SK-N-DZ (cell line): ENCODE measurements around the gene PRDM2.
"Not testable (repeated sequence)": the region's sequence is repeated elsewhere in the genome, so short reads cannot be mapped to it uniquely, and the experiment has no call there.

ENCODE experiments used
- DNase-seq: peaks from one replicate; pipeline ENCODE4 v3.0.0-alpha.2; 2015; ENCODE audit warnings: low spot score

PRDM2 gene

DNA sequence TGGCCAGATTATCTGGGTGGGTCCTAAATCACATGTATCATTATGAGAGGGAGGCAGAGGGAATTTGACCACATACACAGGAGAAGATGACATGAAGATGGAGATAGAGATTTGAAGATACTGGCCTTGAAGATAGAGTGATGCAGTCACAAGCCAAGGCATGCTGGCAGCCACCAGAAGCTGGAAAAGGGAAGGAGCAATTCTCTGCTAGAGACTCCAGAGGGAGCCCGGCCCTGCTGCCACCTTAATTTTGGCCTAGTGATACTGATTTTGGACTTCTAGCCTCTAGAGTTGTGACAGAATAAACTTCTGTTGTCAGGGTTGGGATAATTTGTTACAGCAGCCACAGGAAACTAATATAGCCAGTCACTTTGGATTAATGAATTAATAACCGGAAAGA lies 2.2 kb upstream of the PRDM2 start:
- no peak for DNase-seq

DNA sequence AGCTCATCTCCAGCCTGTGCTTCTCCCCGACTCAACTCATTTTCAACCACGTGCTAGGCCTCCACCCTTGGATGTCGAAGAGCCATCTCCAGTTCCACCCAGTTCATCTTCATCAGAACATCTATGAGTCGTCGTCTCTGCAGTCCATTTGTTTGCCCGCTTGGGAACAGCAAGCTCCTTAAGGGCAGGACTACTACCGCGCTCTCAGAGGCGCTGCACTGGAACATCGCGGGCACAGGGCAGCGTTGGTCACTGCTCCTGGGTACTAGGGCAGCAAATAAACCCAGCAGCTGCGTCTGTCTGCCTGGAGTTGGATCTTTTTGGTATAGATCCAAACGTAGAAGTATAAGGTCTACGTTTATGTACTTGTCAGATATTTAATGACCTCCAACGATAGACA lies 478 bp upstream of the PRDM2 start:
- DNase-seq, result no peak

DNA sequence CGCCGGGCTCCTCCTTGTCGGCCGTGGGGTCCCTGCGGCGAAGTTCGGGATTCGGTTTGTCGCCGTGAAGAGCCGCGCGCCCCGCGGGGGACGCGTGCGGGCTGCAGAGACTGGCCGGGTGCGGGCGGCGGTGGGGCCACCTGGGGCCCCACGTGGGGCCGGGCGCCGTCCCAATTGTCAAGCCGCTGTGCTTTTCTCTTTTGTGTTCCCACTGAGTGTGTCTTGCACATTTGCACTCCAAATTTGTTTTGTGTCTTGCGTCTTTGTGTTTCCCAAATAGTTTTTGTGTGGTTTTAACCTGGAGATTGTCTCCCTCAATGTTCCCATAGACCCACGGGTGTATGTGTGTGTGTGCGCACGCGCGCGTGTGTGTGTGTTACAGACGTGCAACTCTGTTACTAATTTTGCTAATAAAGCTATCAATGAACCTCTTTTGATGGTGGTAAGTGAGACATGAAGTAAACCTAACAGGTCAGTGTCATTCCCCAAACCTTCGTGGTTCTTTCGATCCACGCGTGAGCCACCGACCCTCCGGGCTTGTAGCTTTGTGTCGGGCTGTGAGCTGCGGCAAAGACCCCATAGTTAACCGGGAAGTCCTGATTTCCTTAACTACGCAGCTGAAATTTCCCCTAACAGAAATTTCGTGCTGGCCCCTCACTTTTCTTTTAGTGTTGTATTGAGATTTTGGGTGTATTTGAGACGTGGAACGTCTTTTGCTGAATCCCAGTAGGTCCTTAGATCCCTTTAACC lies 708 bp downstream of the PRDM2 start:
- DNase-seq, result no peak

DNA sequence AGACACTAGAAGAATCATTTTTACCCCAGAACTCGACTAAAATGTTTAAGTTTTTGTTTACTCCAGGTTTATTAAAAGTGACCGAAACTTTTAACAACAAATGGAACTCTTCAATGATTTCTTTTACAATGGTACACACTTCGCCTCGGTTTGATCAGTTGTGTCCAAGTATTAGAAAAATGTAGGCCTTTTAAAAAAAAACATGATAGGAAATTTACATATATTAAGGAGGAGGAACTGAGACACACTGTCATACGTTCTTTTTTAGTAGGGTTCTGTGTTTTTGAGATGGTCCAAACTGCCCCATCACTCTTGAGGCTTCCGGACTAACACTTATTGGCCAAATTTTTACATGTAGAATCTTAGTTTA lies 1.3 kb downstream of the PRDM2 start:
- DNase-seq, result no peak

DNA sequence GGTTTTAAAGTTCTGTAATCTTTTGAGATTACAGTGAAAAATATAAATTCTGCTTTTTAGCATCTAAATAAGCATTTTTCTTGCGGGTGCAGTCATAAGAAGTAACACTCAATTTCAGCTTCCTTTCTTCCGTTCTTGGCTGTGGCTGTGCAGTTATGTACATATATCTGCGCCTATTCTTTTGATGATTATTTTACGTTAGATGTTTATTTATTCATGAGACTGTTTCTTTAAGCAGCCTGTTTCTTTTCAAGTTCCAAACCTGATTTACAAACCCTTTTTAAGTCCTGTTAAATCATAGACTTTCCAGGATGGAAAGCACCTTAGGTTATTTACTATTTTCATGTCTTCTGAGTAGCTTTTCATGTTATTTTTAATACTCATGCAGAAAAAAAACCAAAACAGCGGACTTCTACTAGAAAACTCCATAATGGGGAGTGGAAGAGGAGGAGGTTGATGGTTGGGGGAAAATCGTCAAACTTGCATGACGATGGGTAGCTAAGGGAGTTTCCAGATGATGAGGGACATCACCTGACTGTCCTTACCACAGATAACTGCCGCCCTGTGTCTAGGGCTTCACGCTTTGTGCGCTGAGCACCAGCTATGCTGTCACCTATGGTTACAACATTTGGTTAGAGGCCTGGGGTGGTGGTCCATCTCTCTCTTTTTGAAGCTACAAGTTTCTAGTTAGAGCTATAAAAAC lies 2.6 kb downstream of the PRDM2 start:
- no peak for DNase-seq

DNA sequence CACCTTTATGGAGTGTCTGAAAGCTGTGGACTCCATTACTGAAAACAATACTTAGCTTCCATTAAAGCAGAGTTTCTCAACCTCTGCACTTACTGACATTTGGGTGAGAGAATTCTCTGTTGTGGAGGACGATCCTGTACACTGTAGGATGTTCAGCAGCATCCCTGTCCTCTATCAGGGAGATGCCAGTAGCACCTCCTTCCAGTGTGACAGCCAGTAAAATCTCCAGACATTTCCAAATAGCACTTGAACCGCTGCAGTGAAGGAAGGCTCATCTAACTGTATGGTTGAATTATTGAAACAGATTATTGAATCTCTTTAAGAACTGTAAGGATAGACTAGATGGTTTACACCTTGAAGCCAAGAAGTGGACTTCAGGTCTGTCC lies 3.1 kb downstream of the PRDM2 start:
- DNase-seq, result no peak

DNA sequence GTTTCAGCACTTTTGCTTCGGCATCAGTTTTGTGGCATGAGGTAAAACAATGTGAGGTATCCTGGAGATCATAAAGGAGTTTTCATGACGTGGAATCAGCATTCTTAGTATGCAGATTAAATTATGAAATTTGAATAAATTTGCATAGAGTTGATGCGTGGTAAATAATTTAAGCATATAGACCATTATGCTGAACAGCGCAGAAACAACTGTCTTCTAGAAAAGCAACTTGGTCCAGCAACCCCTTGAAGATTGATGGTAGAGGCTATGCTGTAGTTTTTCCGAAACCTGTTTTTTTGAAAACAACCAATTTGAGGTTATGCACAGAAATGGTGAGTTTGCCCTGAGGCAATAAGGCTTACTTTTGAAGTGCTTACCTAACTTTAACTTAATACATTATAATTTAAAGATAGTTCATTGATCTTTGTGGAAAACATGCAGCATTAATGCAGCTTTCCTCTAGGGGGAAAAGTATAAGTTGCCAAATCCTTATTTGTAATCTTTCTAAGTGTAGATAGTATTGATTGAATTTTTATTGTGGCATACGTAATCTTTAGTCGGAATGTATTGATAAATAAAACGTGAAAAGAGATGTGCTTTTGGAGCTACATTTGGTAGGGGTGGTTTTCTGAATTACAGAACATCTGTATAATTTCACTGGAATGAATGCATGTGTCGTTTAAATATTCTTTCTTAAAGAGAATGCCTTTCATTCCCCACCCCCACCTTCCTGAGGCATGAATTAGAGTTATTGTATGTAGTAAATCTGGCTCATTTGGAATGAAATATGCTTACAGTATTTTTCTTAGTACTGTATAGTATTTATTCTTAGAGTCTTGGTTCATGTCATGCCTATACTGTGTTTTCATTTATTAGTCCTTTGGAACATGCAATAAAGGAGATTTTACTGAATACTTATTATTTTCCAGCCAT lies 3.8 kb downstream of the PRDM2 start:
- no peak for DNase-seq

DNA sequence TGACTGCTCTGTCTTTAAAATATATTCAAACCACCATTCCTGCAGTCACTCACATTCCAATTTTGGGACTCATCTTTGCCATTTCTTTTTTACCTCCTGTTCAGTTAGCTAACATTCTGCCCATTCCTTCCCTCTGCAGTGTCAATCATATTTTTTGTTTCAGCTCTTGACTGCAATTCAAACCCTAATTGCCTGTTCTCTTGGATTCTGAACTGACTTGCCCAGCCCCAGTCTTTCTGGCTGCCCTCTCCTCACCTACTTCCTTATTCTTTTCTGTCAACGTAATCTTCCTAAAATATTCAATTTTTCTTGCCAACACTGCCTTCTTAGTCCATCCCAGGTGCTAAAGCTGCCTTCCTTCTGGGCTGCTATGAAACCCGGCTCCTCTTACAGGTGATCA lies 6.1 kb downstream of the PRDM2 start:
- no peak for DNase-seq

DNA sequence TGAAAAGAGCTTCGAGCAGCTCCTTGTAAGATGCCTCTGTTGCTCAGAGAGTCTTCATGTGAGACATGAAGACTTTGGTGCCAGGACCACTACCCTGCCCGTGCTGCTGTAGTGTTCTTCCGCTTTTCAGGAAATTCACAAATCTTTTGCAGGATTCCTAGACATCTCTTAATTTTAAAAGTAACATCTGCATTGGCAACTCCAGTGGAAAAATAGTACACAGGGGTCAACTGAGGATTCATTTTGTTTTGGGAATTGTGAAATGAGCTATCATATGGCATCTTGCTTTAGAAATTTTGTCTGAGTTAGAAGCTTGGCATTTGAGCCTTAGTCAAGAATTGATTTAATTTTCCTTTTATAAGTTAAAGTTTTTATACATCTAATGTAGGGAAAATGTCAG lies 7.2 kb downstream of the PRDM2 start:
- no peak for DNase-seq

DNA sequence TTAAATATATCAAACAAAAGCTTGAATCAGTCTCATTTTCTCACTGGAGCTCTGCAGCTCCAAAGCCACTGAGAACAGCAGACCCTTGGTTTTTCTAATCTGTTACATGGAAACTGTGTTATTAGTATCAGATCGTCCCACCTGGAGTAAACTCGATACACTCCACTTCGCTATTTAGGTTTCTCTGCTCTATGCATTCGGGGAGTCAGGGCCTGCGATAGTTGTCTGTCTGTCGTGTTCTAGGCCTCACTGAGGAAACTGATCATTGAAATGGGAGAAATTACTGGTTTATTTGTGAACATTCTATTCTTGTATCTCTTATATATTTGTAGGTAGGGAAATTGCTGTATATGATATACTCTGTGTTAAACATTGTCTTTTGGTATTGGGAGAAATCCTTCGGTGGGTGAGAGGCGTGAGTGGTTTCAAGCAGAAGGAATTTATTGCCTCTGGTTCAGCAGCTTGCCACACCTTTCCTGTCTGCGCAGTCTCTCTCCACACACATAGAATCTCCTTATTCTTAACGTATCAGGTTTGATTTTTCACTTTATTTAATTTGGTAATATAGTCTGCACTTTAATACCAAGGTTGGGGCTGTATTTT lies 8.5 kb downstream of the PRDM2 start:
- DNase-seq, result no peak

DNA sequence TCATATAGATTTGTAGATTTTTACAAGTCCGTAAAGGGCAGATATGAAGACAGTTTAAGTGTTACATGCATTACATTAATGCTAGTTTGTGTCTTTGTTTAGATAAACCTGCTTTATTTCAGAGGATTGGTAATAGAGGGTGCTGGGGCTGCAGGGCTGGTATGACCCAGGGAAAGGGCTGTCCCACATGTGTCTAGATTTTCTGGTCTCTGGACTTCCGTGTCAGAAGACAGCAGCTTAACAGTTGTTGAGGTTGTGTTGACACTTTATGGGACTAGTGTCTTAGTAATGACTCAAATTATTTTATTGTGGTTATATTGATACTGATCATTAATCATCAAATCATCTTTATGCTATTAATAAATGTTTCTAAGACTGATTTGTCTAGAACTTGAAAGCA lies 10.1 kb downstream of the PRDM2 start:
- no peak for DNase-seq

DNA sequence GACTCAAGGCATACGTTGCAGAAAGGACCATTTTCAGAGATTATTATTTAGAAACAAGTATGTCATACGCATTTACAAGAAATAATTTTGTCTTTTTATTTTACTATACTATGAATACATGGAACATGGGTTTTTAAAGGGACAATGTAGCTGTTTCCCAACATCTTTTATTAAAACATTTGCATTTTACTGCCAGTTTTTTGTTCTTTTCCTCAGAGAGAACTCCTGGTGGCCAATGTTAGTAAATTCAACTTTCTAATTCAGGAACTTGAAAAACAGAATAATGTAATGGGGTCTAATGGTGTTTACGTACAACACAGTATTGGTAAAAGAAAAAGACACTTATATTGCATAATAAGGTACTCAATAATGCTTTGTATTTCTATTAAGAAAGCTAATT lies 14.9 kb downstream of the PRDM2 start:
- no peak for DNase-seq

DNA sequence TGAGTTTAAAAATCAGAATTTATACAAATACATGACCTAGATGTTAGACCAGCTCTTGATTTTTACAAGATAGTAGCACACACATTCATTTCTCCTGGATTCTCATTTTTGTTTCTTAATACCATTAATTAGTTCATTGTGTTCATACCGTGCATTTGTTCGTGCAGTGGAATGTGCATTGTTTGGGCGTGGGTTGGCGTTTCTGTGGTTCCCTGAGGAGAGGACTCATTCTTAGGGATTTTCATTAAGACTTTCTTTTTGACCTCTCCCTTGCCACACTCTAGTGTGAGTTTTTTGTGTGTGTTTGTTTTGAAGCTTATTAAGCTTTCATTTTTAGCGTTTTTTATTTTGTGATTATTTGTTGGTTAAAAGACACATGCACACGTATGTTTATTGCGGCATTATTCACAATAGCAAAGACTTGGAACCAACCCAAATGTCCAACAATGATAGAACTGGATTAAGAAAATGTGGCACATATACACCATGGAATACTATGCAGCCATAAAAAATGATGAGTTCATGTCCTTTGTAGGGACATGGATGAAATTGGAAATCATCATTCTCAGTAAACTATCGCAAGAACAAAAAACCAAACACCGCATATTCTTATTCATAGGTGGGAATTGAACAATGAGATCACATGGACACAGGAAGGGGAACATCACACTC lies 15.8 kb downstream of the PRDM2 start:
- DNase-seq, result not testable (repeated sequence)

DNA sequence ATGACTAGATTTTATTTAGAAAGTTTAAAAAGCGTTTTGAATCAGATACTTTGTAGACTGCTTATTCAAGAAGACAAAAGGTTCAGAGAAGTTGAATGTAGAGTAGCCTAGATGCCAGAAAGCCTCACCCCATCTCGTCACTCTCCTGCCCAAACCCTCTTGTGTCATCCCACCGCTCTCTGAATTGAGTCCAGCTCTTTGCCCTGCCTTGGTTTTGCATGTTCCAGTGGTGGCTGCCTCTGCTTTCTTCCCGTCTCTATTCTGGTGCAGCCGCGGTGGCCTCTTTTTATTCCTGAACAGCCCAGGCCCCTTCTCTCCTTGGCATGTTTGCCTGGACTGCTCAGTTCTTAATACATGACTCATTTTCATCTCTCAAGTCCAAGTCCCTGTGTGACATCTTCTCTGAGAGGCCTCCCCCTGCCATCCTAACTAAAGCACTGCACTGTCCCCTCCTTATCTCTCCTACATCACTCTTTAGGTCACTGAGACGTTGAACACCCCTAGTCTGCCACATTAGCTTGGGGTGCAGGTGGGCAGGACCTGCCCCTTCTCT lies 22.9 kb downstream of the PRDM2 start:
- no peak for DNase-seq

DNA sequence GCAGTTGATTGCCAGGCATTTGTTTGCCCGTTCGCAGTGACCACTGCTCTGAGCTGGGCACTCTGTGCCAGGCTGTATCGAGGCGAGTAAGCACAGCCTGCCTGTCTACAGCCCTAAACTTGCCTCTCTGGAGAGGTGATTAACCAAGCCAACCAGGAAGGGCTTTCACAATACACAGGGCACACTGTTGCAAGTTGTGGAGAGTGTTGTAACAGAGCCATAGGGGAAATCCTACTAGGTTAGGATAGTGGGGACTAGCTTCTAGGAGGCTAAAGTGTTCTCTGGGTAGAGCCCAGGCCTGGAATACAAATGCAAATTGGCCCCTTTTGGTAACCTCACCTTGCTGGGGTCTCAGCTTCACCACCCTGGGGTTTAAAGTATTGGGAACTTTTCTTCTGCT lies 23.8 kb downstream of the PRDM2 start:
- no peak for DNase-seq

DNA sequence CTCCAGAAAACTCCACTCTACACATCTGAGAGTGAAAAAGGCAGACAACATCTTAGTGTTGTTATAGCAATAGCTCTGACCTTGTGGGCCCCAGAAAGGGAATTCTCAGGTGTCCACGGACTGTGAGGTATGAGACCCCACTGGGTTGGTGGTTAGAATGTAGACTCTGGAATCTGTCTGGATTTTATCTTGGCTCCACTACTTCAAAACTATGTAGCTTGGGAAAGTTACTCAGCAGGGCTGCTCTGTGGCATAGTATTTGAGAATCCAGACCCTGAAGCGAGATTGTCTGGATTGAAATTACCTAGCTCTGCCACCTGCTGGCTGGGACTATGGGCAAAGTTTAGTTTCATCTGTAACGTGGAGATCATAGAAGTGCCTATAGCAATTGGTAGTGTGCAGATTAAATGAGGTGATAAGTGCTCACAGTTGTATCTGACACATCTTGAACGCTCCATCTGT lies 25.8 kb downstream of the PRDM2 start:
- DNase-seq, result no peak

DNA sequence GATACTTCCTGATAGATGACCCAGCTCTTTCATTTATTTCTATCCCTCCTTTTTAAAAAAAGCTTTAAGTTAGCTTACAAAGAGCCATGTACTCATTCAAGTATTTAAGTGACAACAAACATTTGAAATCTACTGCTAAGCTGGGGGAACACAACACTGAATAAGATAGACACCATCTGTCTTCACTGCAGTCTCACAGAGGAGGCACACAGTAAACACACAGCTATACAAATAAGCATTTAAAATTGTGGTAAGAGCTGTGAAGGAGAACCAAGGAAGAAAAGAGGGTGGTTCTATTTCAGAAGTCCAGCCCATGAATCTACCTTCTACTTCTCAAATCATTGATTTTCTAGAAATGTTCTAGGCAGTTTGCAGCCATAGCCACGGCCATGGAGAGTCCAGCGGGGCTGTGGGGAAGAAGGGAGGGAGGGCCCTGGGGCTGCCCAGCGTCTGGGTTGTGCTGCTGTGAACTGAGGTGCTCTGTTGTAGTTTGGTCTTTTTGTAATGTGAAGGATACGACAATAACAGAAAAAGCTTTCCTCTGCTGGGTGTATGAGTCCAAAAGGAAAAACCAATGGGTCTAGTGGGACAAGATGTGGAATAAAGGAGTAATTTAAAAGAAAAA lies 28.2 kb downstream of the PRDM2 start:
- no peak for DNase-seq

DNA sequence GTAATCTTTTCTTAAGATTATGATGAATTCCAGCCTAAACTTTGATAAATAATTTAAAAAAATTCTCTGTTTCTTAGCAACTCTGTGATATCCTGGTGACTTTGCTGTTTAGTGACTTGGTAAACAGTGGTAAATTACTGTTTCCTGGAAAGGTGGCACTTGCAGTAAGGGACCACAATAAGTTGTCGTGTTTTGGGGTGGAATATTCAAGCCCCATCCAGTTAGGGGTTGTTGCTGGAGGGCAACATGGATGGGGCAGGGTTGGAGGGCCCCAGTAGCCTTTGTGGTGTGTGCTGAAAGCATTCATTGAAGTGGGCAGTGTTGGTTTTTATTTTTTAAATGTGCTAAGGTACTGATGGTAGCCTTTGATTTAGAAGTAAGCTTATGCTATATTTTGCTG lies 30.3 kb downstream of the PRDM2 start:
- no peak for DNase-seq

DNA sequence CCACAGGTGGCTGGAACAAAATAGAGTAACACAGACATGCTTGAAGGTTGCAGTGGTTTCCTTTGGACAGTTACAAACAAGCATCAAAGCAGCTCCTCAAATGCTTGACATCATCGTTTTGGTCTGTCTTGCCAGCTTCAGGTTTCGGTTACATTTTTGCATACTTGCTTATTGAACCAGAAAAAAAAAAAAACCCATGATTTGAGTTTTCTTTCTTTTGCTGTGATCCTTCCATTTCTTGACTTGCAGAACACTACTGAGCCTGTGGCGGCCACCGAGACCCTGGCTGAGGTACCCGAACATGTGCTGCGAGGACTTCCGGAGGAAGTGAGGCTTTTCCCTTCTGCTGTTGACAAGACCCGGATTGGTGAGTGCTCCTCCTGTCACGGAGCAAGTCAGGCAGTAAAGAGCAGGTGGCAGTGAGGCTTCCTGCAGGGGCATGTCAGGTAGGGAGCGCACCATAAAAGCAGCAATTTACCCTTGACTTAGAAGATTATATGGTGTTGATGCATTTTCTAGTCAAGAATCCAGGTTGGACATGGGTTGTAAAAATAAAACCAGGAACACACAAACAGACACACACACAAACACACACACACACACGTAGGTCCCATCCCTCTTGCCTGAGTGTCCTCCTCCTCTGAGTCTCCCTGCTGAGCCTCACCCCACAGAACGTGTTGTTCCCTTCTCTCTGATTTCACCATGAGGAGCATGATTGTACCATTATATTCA lies 30.9 kb downstream of the PRDM2 start:
- DNase-seq, result no peak

DNA sequence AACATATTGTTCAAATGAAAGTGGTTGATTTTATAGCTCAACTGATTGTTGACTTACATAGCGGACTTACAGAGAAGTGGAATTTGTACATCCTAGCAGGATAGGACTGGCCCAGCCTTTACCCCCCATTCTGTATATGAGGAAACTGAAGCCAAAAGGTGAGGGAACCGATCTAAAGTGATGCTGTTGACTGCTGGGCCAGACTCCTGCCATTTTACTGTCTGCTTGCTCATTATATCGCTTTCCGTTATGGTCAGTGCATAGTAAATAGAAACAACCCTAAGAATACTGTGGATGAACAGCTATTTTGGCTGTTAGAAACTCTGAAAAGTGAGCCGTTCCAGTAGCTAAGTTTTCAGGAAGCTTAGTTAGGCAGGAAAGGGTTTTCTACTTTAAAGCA lies 31.9 kb downstream of the PRDM2 start:
- no peak for DNase-seq
